SK-N-SH (cell line): ENCODE data around the gene SMOC1. TPM values are rescaled to one million over a fixed set of nuclear protein-coding genes. Genes with fewer than 3 reads are reported as not detected.

Experiments used
- CTCF ChIA-PET: fragments of 300-600, 350-600 bp; formaldehyde crosslinking; extraction: SDS; loops from one replicate; lab custom pipeline; 2021; lab: Yijun Ruan, JAX
- POLR2A ChIA-PET: fragments of 350-600 bp; sonication (Branson Sonifier 250); formaldehyde crosslinking; extraction: SDS; loops from one replicate; lab custom pipeline; 2020; ENCODE audit warnings: antibody characterized with exemption, inconsistent platforms; lab: Yijun Ruan, JAX
- DNase-seq: peaks from one replicate; pipeline ENCODE4 v3.0.0; 2012
- H2AFZ ChIP-seq: fragments of 200-600 bp; sonication (generic); 2 replicates; pipeline ENCODE4 v1.8.1; 2016; ENCODE audit warnings: antibody characterized with exemption, mild to moderate bottlenecking, low read depth
- H3F3A ChIP-seq: fragments of 200-600 bp; sonication (generic); replicated peaks from 2 replicates; pipeline ENCODE3; 2016; ENCODE audit warnings: antibody characterized with exemption, mild to moderate bottlenecking; ENCODE audit not compliant: insufficient read depth
- H3K27ac ChIP-seq, 2 experiments: fragments of 200-500 bp in 1 of 2; fragments of 200-600 bp in 1 of 2; sonication (Bioruptor generic) in 1 of 2; sonication (generic), shearing (Covaris generic) in 1 of 2; 2 replicates each; pipeline versions ENCODE4 v1.5.1 to v1.6.1; 2014 to 2016; ENCODE audit warnings: low read depth in 2 of 2, inconsistent platforms in 1 of 2, low read length in 1 of 2, mild to moderate bottlenecking in 1 of 2, mixed read lengths in 1 of 2
- H3K27me3 ChIP-seq: fragments of 200-600 bp; sonication (generic), shearing (Covaris generic); 2 replicates; pipeline ENCODE4 v1.6.1; 2016; ENCODE audit warnings: mixed run types; ENCODE audit not compliant: insufficient read depth
- H3K36me3 ChIP-seq, 2 experiments: fragments of 200-500 bp in 1 of 2; fragments of 200-600 bp in 1 of 2; sonication (Bioruptor generic) in 1 of 2; sonication (generic) in 1 of 2; replicated peaks in 1 of 2; 2 replicates each; pipeline versions ENCODE3 to v1.5.1; 2014 to 2016; ENCODE audit warnings: low read length in 1 of 2, mild to moderate bottlenecking in 1 of 2; ENCODE audit not compliant: insufficient read depth in 2 of 2, control insufficient read depth in 1 of 2
- H3K4me1 ChIP-seq, 2 experiments: fragments of 200-500 bp in 1 of 2; fragments of 200-600 bp in 1 of 2; sonication (Bioruptor generic) in 1 of 2; sonication (generic), shearing (Covaris generic) in 1 of 2; 2 replicates each; pipeline versions ENCODE4 v1.5.1 to v1.6.1; 2014 to 2016; ENCODE audit warnings: low read depth in 1 of 2, low read length in 1 of 2, mixed run types in 1 of 2; ENCODE audit not compliant: insufficient read depth in 2 of 2, control insufficient read depth in 1 of 2
- H3K4me2 ChIP-seq: fragments of 200-600 bp; sonication (generic), shearing (Covaris generic); 2 replicates; pipeline ENCODE4 v1.6.1; 2017; ENCODE audit warnings: mixed run types
- H3K4me3 ChIP-seq, 2 experiments: fragments of 200-500 bp in 1 of 2; fragments of 200-600 bp in 1 of 2; sonication (Bioruptor generic) in 1 of 2; sonication (generic), shearing (Covaris generic) in 1 of 2; 2 replicates each; pipeline versions ENCODE4 v1.5.1 to v1.8.1; 2014 to 2016; ENCODE audit warnings: low read depth in 2 of 2, inconsistent platforms in 1 of 2, low read length in 1 of 2, mild to moderate bottlenecking in 1 of 2, mixed read lengths in 1 of 2, moderate library complexity in 1 of 2
- H3K79me2 ChIP-seq: fragments of 200-600 bp; sonication (generic); 2 replicates; pipeline ENCODE4 v1.8.1; 2017; ENCODE audit warnings: mild to moderate bottlenecking; ENCODE audit not compliant: insufficient read depth
- H3K9ac ChIP-seq: fragments of 200-600 bp; sonication (generic); 2 replicates; pipeline ENCODE4 v1.6.1; 2017; ENCODE audit warnings: mixed run types
- H3K9me2 ChIP-seq: fragments of 200-600 bp; sonication (generic); 2 replicates; pipeline ENCODE4 v1.6.1; 2017; ENCODE audit warnings: mixed run types
- H3K9me3 ChIP-seq: fragments of 200-600 bp; sonication (generic); 2 replicates; pipeline ENCODE4 v1.6.1; 2017; ENCODE audit warnings: mixed run types, mild to moderate bottlenecking, moderate library complexity
- H4K20me1 ChIP-seq: fragments of 200-600 bp; sonication (generic); 2 replicates; pipeline ENCODE4 v1.6.1; 2017; ENCODE audit warnings: mild to moderate bottlenecking, mixed run types; ENCODE audit not compliant: insufficient read depth
- CHD2 ChIP-seq: fragments of 150-350 bp; IDR thresholded peaks from 2 replicates; pipeline ENCODE4 v1.6.1; 2018; ENCODE audit warnings: low read length; ENCODE audit not compliant: partially characterized antibody
- EP300 ChIP-seq, 2 experiments: IDR thresholded peaks; 2 replicates each; pipeline versions ENCODE4 v1.4.0 to v1.6.1; 2012; ENCODE audit warnings: borderline replicate concordance in 1 of 2, low read depth in 1 of 2, low read length in 1 of 2
- FOSL2 ChIP-seq: IDR thresholded peaks from 2 replicates; pipeline ENCODE4 v1.4.0; 2012; ENCODE audit warnings: low read depth, mild to moderate bottlenecking, moderate library complexity, borderline replicate concordance
- FOXJ3 ChIP-seq: sonication (generic); formaldehyde crosslinking; IDR thresholded peaks from 2 replicates; pipeline ENCODE4 v1.5.1; 2020; ENCODE audit warnings: mild to moderate bottlenecking, missing genetic modification reagents
- GABPA ChIP-seq: IDR thresholded peaks from 2 replicates; pipeline ENCODE4 v1.4.0; 2012; ENCODE audit warnings: low read depth, mild to moderate bottlenecking
- NFIC ChIP-seq: IDR thresholded peaks from 2 replicates; pipeline ENCODE4 v1.4.0; 2012; ENCODE audit warnings: borderline replicate concordance
- PBX3 ChIP-seq: IDR thresholded peaks from 2 replicates; pipeline ENCODE4; 2012
- POLR2AphosphoS5 ChIP-seq: IDR thresholded peaks from 2 replicates; pipeline ENCODE4 v1.6.1; 2012; ENCODE audit warnings: low read depth, low read length
- RCOR1 ChIP-seq: fragments of 150-350 bp; IDR thresholded peaks from 2 replicates; pipeline ENCODE4 v1.6.1; 2017; ENCODE audit warnings: antibody characterized with exemption, low read length
- RFX5 ChIP-seq: IDR thresholded peaks from 2 replicates; pipeline ENCODE4 v1.6.1; 2012; ENCODE audit warnings: mild to moderate bottlenecking, improper control_type of control experiment, low read length
- RXRA ChIP-seq: IDR thresholded peaks from 2 replicates; pipeline ENCODE4 v1.4.0; 2012; ENCODE audit warnings: low read depth, mild to moderate bottlenecking, borderline replicate concordance
- SIN3A ChIP-seq: IDR thresholded peaks from 2 replicates; pipeline ENCODE4 v1.6.1; 2012; ENCODE audit warnings: low read depth, mild to moderate bottlenecking, low read length, moderate library complexity, borderline replicate concordance
- TCF12 ChIP-seq: IDR thresholded peaks from 2 replicates; pipeline ENCODE4 v1.4.0; 2012
- YY1 ChIP-seq: IDR thresholded peaks from 2 replicates; pipeline ENCODE4 v1.4.0; 2012; ENCODE audit warnings: low read depth, mild to moderate bottlenecking
- WGBS: methylation state at CpG from one replicate; pipeline ENCODE4 v1.1.6; 2017; ENCODE audit warnings: low lambda C conversion rate; 5-methylcytosine and 5-hydroxymethylcytosine counted together
- polyA plus RNA-seq, 3 experiments: library from polyadenylated mRNA; depleted of rRNA; stranded (reverse); fragments of >200 nt; gene quantifications; 2 replicates each; pipeline ENCODE4 v1.2.3, GENCODE V29; 2012
- TF ChIP-seq, protein P1 (sequence below): IDR thresholded peaks from 2 replicates; pipeline ENCODE4 v1.6.1; 2012; ENCODE audit warnings: mild to moderate bottlenecking, low read depth, low read length, moderate library complexity

The SMOC1 gene
- polyA plus RNA-seq, 1 of the 3 experiments (the other 2 are of a cell fraction): not detected

DNA sequence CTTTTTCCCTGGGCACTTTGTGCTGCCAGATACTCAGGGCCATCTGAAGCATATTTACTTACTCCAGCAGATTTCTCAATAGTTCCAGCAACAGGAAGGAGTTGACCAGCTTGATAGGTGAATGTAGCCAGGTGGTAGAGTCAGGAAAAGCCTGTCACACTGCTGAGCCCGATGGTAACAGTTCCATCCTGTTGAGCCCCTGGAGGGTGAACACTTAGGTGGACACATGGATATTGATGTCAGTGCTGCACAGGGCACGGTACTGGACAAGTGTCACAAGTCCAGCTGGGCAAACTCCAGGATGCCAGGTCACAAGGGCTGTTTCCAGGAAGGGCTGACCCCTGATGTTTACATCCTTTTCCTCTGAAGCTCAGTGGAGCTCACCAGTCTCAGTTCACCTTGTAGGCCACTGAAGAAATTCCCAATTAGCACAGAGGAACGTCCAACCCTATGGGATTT lies 2.3 kb upstream of the SMOC1 start:
- no peak for DNase-seq
- WGBS: 17% methylated on average over 3 of the region's 3 CpGs
- no peak overlapping the region for H3K27ac ChIP-seq
- 0 out of 2 replicates have a peak, but pooled peaks cover 13% of the 10 kb centered on the region for H3K27me3 ChIP-seq
- H3K9me2 ChIP-seq: no peaks in the 10 kb centered on the region
- no peak overlapping the region for H3K9ac ChIP-seq
- TF ChIP-seq, protein P1, sequence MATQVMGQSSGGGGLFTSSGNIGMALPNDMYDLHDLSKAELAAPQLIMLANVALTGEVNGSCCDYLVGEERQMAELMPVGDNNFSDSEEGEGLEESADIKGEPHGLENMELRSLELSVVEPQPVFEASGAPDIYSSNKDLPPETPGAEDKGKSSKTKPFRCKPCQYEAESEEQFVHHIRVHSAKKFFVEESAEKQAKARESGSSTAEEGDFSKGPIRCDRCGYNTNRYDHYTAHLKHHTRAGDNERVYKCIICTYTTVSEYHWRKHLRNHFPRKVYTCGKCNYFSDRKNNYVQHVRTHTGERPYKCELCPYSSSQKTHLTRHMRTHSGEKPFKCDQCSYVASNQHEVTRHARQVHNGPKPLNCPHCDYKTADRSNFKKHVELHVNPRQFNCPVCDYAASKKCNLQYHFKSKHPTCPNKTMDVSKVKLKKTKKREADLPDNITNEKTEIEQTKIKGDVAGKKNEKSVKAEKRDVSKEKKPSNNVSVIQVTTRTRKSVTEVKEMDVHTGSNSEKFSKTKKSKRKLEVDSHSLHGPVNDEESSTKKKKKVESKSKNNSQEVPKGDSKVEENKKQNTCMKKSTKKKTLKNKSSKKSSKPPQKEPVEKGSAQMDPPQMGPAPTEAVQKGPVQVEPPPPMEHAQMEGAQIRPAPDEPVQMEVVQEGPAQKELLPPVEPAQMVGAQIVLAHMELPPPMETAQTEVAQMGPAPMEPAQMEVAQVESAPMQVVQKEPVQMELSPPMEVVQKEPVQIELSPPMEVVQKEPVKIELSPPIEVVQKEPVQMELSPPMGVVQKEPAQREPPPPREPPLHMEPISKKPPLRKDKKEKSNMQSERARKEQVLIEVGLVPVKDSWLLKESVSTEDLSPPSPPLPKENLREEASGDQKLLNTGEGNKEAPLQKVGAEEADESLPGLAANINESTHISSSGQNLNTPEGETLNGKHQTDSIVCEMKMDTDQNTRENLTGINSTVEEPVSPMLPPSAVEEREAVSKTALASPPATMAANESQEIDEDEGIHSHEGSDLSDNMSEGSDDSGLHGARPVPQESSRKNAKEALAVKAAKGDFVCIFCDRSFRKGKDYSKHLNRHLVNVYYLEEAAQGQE: no peak
- TF ChIP-seq FOXJ3 (CRISPR knock-in tag) (no peak), SIN3A (no peak), CHD2 (no peak), PBX3 (no peak), YY1 (no peak), FOSL2 (no peak), NFIC (no peak), POLR2AphosphoS5 (no peak), RFX5 (no peak), EP300 (IDR thresholded peaks at IDR 0.05; ENCODE audit: borderline replicate concordance in 1 of 2, low read depth in 1 of 2, low read length in 1 of 2) (no peak), GABPA (no peak), RCOR1 (no peak), RXRA (no peak), TCF12 (no peak)
- CTCF ChIA-PET: interaction anchor here (0.6 to 7.0 kb wide), 34 partner anchors 10 to 446 kb away, joined by 3 to 113 read pairs (median 5); no protein-coding TSS in a partner anchor
- H3K79me2 ChIP-seq: no peaks in the 10 kb centered on the region
- no peak overlapping the region for H2AFZ ChIP-seq
- POLR2A ChIA-PET: no interaction called here
- no peak overlapping the region for H3K4me2 ChIP-seq
- H3K4me3 ChIP-seq: no peak overlapping the region
- no peaks in the 10 kb centered on the region for H3K9me3 ChIP-seq
- H4K20me1 ChIP-seq: no peaks in the 10 kb centered on the region
- no peaks in the 10 kb centered on the region for H3K36me3 ChIP-seq
- H3F3A ChIP-seq: no peaks in the 10 kb centered on the region
- peaks cover 0 to 21% of the 10 kb centered on the region in 2 experiments; a peak in 1 of 4 replicates for H3K4me1 ChIP-seq
